ENCODE measurements around the gene BMI1. TPM values are rescaled to one million over a fixed set of nuclear protein-coding genes. Genes with fewer than 3 reads are reported as not detected.

BMI1 gene
- total and polyA plus RNA-seq, 8 donors = 10.6 to 33.9 (median 22.0) TPM

GRCh38 chr10:22293747-22294404 is 27.0 kb upstream of the BMI1 start:
- Histone ChIP-seq H3K27me3 (no peaks in the 10 kb centered on the region), H3K36me3 (no peaks in the 10 kb centered on the region), H3K4me3 (no peak overlapping the region), H3K9me3 (no peaks in the 10 kb centered on the region), H3K27ac (no peak overlapping the region), H3K4me1 (no peaks in the 10 kb centered on the region)
- intact Hi-C loops (cut with DNase I) = no loop called here
- ATAC-seq (no peak), DNase-seq (no peak), FAIRE-seq (no peak)
- TF ChIP-seq CTCF (IDR thresholded peaks at IDR 0.05) = no peak
- 83 to 85% methylated on average over 3 of the region's 3 CpGs for WGBS, 2 donors

- Histone ChIP-seq H3K36me3 (no peaks in the 10 kb centered on the region), H3K4me1 (no peaks in the 10 kb centered on the region), H3K27me3 (peaks cover 0 to 6% (median 0%) of the 10 kb centered on the region in 4 donors), H3K4me3 (no peak overlapping the region), H3K9me3 (no peaks in the 10 kb centered on the region), H3K27ac (no peak overlapping the region)
- 16% methylated on average over 2 of the region's 2 CpGs for WGBS, 2 donors
- no peak for FAIRE-seq
- no peak for TF ChIP-seq CTCF (IDR thresholded peaks at IDR 0.05)
- no peak for DNase-seq
- no peak for ATAC-seq
- intact Hi-C loops (cut with DNase I) = no loop called here
These were observed 26.2 kb upstream of the BMI1 start for GRCh38 chr10:22294694-22295093.

- FAIRE-seq (no peak), DNase-seq (no peak), ATAC-seq (no peak)
- 96 to 97% methylated on average over 4 of the region's 4 CpGs for WGBS, 2 donors
- no peaks in the 10 kb centered on the region for H3K36me3 ChIP-seq
- H3K27ac ChIP-seq = no peak overlapping the region
- H3K4me1 ChIP-seq = no peaks in the 10 kb centered on the region
- no peak for TF ChIP-seq CTCF (IDR thresholded peaks at IDR 0.05)
- intact Hi-C loops (cut with DNase I) = no loop called here
- H3K27me3 ChIP-seq = peaks cover 0 to 6% (median 0%) of the 10 kb centered on the region in 4 donors
- H3K4me3 ChIP-seq = no peak overlapping the region
- no peaks in the 10 kb centered on the region for H3K9me3 ChIP-seq
These were observed 19.7 kb upstream of the BMI1 start for GRCh38 chr10:22301193-22301592.

GRCh38 chr10:22303461-22303860 is 17.4 kb upstream of the BMI1 start:
- 93 to 96% methylated on average over 3 of the region's 3 CpGs for WGBS, 2 donors
- Histone ChIP-seq H3K27ac (no peak overlapping the region), H3K9me3 (no peaks in the 10 kb centered on the region), H3K4me1 (no peaks in the 10 kb centered on the region), H3K27me3 (peaks cover 0 to 20% (median 0%) of the 10 kb centered on the region in 4 donors), H3K36me3 (no peaks in the 10 kb centered on the region), H3K4me3 (no peak overlapping the region)
- ATAC-seq (no peak), FAIRE-seq (no peak), DNase-seq (no peak)
- no peak for TF ChIP-seq CTCF (IDR thresholded peaks at IDR 0.05)
- intact Hi-C loops (cut with DNase I) = no loop called here

- Histone ChIP-seq H3K9me3 (no peaks in the 10 kb centered on the region), H3K27ac (no peak overlapping the region), H3K27me3 (peaks cover 0 to 17% (median 0%) of the 10 kb centered on the region in 4 donors), H3K4me1 (no peaks in the 10 kb centered on the region), H3K4me3 (no peak overlapping the region), H3K36me3 (no peaks in the 10 kb centered on the region)
- TF ChIP-seq CTCF (IDR thresholded peaks at IDR 0.05) = no peak
- FAIRE-seq (no peak), DNase-seq (no peak), ATAC-seq (no peak)
- intact Hi-C loops (cut with DNase I) = no loop called here
- WGBS, 2 donors = 77 to 87% methylated on average over 2 of the region's 2 CpGs
These were observed 15.2 kb upstream of the BMI1 start for GRCh38 chr10:22305721-22306120.

Measured in pancreas (tissue), 10 donors.